Astrocyte (in vitro differentiated cells and primary cell): ENCODE data around the gene CORO2A.

Experiments used
- CTCF ChIP-seq: IDR thresholded peaks from 2 replicates; pipeline ENCODE4 v1.5.1; 2011; ENCODE audit warnings: low read depth, mild to moderate bottlenecking, inconsistent platforms, low read length, moderate library complexity; ENCODE audit not compliant: insufficient read depth
- EZH2 ChIP-seq: IDR thresholded peaks from 2 replicates; pipeline ENCODE4 v1.6.1; 2012; ENCODE audit warnings: mild to moderate bottlenecking, low read length, inconsistent platforms; ENCODE audit not compliant: insufficient read depth

DNA sequence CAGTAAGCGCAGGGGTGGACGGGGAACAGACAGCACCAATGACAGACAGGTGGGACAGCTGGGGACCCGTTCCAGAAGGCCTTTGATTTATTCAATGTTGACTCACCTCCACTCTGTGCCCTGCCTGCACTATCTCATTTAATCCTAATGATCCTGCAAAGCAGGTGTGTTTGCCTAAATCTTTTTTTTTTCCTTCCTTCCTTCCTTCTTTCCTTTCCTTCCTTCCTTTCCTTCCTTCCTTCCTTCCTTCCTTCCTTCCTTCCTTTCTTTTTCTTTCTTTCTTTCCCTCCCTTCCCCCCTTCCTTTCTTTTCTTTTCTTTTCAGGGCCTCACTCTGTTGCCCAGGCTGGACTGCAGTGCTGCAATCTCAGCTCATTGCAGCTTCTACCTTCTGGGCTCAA, 17.1 kb upstream of the CORO2A start:
- TF ChIP-seq CTCF, result no peak
- TF ChIP-seq EZH2, result no peak
